Activated T-cell treated with anti-CD3 and anti-CD28 coated beads, Interleukin-2, amount 50 U/mL, for 4 hours (primary cell): ENCODE results near the gene SUPT3H. TPM values are rescaled to one million over a fixed set of nuclear protein-coding genes. Genes with fewer than 3 reads are reported as not detected.

Experiments
- ATAC-seq, 2 donors: fragments of 200-7000 bp; cut with Tn5 transposase; one replicate each; pipeline ENCODE4 v1.10.0; 2021
- DNase-seq: peaks from one replicate; pipeline ENCODE4 v3.0.0-alpha.2; 2020
- H3K27me3 Mint-ChIP-seq: one replicate; pipeline ENCODE4 v1.8.0; 2021; ENCODE audit warnings: low read depth, mixed read lengths
- H3K36me3 Mint-ChIP-seq: one replicate; pipeline ENCODE4 v1.8.0; 2022; ENCODE audit warnings: mixed read lengths; ENCODE audit not compliant: insufficient read depth
- H3K4me1 Mint-ChIP-seq: one replicate; pipeline ENCODE4 v1.8.0; 2021; ENCODE audit warnings: low read depth, mixed read lengths
- H3K4me3 Mint-ChIP-seq: one replicate; pipeline ENCODE4 v1.8.0; 2021; ENCODE audit warnings: mild to moderate bottlenecking, moderate library complexity, mixed read lengths
- H3K9me3 Mint-ChIP-seq: one replicate; pipeline ENCODE4 v1.8.0; 2021; ENCODE audit warnings: mixed read lengths
- total RNA-seq, 3 donors: library from RNA; stranded (reverse); gene quantifications; one replicate each; pipeline ENCODE4 v1.2.1, GENCODE V29; 2021

The SUPT3H gene
- total RNA-seq, 3 donors from 2014 or later = 14.1 to 15.7 (median 15.7) TPM

DNA sequence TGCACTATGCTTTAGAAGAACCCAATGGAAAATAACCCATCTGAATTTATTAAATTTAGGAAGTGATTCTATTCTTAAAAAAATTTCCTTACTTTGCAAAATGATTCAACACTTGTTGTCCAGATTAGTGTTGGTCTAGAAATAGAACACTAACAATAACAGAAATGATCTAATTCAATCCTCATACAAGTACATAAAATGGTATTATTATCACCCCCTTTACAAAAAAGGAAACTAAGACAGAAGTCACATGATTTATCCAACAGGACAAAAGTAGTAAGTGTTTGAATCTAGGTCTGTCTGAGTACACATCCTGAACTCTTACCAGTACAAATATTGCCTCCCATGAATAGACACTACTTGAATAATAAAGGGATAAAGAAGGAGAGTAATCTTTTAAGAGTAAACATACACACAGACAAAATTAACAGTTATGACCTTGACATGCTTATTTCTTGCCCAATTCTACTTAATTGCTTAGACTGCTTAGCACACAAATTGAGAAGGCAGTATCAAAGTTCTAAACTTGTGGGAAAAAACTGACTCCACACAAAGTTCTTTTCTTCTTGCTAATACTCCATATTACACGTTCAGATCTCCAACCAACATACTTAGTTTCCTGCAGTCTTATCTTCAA, 245.0 kb downstream of the SUPT3H start:
- Mint-ChIP-seq H3K27me3 (no peaks in the 10 kb centered on the region), H3K36me3 (peaks cover 7% of the 10 kb centered on the region), H3K4me3 (no peak overlapping the region), H3K9me3 (peaks cover 22% of the 10 kb centered on the region), H3K4me1 (peaks cover 3% of the 10 kb centered on the region)
- DNase-seq (no peak), ATAC-seq (no peak)

DNA sequence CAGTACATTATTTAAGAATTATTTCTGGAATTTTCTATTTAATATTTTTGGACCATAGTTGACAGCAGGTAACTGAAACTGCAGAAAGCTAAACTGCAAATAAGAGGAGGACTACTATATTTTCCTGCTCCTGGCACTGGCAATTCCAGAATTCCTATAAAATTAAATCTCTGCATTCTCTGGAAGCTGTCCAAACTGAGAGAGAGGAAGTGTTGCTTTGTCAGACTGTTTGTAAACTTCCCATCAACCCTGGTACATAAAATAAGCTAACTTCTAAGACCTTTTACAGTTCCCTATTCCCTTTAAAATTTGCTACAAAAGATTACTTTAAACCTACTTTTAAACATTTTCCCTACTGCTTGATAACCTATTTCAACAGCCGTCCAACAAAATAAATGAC, 245.7 kb downstream of the SUPT3H start:
- peaks cover 3% of the 10 kb centered on the region for H3K4me1 Mint-ChIP-seq
- H3K4me3 Mint-ChIP-seq = no peak overlapping the region
- DNase-seq = no peak
- H3K27me3 Mint-ChIP-seq = no peaks in the 10 kb centered on the region
- peaks cover 18% of the 10 kb centered on the region for H3K9me3 Mint-ChIP-seq
- peaks cover 7% of the 10 kb centered on the region for H3K36me3 Mint-ChIP-seq
- ATAC-seq = no peak

- Mint-ChIP-seq H3K36me3 (peaks cover 1% of the 10 kb centered on the region), H3K4me1 (peaks cover 3% of the 10 kb centered on the region), H3K4me3 (no peak overlapping the region), H3K9me3 (no peaks in the 10 kb centered on the region), H3K27me3 (no peaks in the 10 kb centered on the region)
- DNase-seq = no peak
- no peak for ATAC-seq
These were observed 248.7 kb downstream of the SUPT3H start for GRCh38 chr6:45129051-45129450.

DNA sequence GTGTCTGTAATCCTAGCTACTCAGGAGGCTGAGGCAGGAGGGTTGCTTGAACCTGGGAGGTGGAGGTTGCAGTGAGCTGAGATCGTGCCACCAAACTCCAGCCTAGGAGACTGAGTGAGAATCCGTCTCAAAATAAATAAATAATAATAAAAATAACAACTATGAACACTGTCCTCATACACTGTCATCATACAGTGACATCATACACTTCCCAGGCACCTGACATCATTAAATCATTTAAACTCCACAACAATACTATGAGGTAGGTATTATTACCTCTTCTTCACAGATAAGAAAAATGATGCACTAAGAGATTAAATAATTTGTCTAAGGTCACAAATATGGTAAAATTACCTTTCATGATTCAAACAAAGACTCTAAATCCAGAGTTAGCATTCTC, 250.5 kb downstream of the SUPT3H start:
- no peak for DNase-seq
- ATAC-seq = no peak
- no peaks in the 10 kb centered on the region for H3K4me1 Mint-ChIP-seq
- no peaks in the 10 kb centered on the region for H3K27me3 Mint-ChIP-seq
- H3K9me3 Mint-ChIP-seq = no peaks in the 10 kb centered on the region
- H3K36me3 Mint-ChIP-seq = peaks cover 1% of the 10 kb centered on the region
- H3K4me3 Mint-ChIP-seq = no peak overlapping the region

DNA sequence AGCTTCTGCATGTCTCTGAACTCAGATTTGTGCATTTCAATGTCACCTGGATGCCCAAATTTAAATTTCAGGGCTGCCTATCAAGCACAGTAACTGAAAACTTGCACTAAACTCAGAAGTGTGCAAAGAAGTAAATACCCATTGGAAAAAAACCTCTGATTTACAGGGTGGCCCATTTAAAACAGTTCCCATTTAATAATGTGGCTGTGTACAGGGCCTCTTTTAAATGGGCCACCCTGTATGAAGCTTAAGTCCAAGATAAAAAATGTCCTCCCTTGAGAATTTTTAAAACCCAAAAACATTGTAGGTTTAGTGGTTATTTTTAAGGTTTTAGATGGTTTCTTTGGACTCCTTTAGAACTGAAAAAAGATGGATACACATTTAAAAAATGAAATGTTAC, 251.7 kb downstream of the SUPT3H start:
- Mint-ChIP-seq H3K4me1 (no peaks in the 10 kb centered on the region), H3K36me3 (peaks cover 1% of the 10 kb centered on the region), H3K9me3 (no peaks in the 10 kb centered on the region), H3K27me3 (no peaks in the 10 kb centered on the region), H3K4me3 (no peak overlapping the region)
- no peak for DNase-seq
- ATAC-seq = no peak

DNA sequence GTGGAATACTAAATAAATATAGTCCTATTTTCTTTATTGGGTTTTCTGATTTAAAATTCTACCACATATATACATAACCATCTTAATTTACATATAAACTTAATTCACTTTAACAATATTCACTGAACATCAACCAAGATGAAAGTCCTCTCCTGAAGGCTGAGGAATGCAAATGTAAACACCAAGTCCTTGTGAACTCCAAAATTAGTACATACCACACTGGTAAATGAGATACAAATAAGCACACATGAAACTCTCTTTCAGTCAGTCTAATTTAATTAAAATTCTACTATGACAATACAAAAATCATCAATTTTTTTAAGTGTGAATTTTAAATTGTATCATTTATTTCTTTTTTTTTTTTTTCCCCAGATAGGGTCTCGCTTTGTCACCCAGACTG, 254.7 kb downstream of the SUPT3H start:
- no peak for DNase-seq
- no peak for ATAC-seq
- H3K9me3 Mint-ChIP-seq = no peaks in the 10 kb centered on the region
- no peak overlapping the region for H3K4me3 Mint-ChIP-seq
- H3K4me1 Mint-ChIP-seq = no peaks in the 10 kb centered on the region
- H3K36me3 Mint-ChIP-seq = peaks cover 1% of the 10 kb centered on the region
- no peaks in the 10 kb centered on the region for H3K27me3 Mint-ChIP-seq

DNA sequence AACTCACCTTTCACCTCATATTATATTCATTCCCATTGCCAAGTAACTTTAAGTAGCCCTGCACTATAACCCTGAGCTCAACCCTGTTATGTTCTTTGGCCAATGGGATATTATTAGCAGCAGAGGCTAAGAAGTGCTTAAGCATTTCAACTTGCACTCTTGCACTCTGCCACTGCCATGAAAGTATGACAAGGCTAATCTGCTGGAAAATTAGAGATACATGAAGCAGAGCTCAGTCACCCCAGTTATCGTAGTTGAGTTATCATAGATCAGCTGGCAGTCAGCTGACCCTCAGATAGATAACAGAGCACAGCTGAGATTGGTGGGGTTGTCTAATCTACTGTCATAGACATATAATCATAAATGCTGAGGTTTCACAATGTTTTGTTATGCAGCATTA, 259.0 kb downstream of the SUPT3H start:
- no peaks in the 10 kb centered on the region for H3K27me3 Mint-ChIP-seq
- DNase-seq (no peak), ATAC-seq (no peak)
- peaks cover 20% of the 10 kb centered on the region for H3K4me1 Mint-ChIP-seq
- no peak overlapping the region for H3K4me3 Mint-ChIP-seq
- H3K9me3 Mint-ChIP-seq = no peaks in the 10 kb centered on the region
- no peaks in the 10 kb centered on the region for H3K36me3 Mint-ChIP-seq

DNA sequence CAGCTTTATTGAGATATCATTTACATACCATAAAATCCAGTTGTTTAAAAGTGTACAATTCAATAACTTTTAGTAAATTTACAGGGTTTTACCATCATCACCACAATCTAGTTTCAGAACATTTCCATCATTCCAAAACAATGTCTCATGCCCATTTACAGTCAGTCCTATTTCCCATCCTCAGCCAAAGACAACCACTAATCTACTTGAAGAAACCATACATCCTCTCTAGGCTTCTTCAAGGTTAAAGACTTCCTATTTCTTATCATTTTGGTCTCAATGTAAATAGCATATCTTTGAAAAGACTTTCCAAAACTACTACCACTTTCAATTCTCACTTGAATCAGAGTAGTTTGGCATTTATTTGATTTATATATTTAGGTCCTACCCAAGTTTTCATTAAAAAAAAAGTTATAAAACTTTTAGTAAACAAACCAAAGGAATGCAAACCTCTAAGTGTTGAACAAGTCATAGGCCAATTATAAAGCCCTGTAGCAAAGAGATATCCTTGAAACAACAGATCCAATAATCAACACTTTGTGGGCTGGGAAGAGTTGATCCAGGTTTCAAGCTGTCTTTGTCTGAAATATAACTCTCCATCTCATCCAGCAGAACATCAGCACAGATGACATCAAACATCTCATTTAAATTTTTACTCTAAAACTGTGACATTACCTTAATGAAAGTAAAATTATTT, 260.9 kb downstream of the SUPT3H start:
- no peaks in the 10 kb centered on the region for H3K9me3 Mint-ChIP-seq
- no peaks in the 10 kb centered on the region for H3K36me3 Mint-ChIP-seq
- H3K4me3 Mint-ChIP-seq = peak overlapping the region; percentile 14
- no peak for DNase-seq
- peak; percentile 65 to 73 for ATAC-seq
- peaks cover 20% of the 10 kb centered on the region for H3K4me1 Mint-ChIP-seq
- no peaks in the 10 kb centered on the region for H3K27me3 Mint-ChIP-seq

DNA sequence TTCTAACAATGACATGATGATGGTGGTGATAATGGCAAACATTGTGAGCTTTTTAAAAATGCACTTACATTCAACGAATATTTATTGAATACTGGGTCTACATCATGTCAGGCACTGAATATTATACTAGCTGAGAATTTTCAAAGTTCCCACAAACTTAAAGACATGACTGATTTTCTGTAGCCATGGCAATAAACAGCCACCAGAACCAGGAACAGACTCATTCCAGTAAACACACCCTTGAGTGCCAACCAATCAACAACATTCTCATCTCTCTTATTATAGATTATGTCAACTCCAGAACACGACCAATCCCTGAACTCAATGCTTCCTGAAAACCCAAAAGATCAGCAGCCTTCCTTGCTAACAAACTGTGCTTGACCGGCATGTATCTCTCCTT, 262.0 kb downstream of the SUPT3H start:
- Mint-ChIP-seq H3K4me1 (peaks cover 20% of the 10 kb centered on the region), H3K27me3 (no peaks in the 10 kb centered on the region), H3K36me3 (no peaks in the 10 kb centered on the region), H3K4me3 (no peak overlapping the region), H3K9me3 (no peaks in the 10 kb centered on the region)
- peak in 1 of 2 donors; percentile 32 for ATAC-seq
- no peak for DNase-seq

DNA sequence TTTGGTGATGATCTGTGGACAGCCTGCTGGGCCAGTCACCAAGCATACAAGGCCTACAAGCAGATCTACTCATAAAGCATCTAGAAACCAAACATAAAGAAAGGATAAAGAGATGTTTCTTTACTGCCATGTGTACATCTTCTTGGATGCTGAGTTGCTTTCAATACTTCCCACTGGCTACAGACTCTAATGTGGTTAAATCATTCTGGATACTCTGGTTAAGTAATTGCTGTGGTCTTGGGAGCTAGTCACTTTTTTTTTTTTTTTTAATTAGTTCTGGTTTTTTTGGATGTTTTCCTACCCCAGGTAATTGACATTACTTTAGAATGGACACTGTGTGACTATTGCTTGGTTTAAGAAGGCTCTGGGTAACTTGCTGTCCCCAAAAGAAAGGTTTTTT, 265.0 kb downstream of the SUPT3H start:
- Mint-ChIP-seq H3K36me3 (no peaks in the 10 kb centered on the region), H3K4me3 (no peak overlapping the region)
- no peak for ATAC-seq

GRCh38 chr6:45109551-45109950, 268.2 kb downstream of the SUPT3H start:
- H3K27me3 Mint-ChIP-seq = no peaks in the 10 kb centered on the region
- DNase-seq (no peak), ATAC-seq (no peak)
- H3K36me3 Mint-ChIP-seq = no peaks in the 10 kb centered on the region
- peaks cover 7% of the 10 kb centered on the region for H3K4me1 Mint-ChIP-seq
- no peaks in the 10 kb centered on the region for H3K9me3 Mint-ChIP-seq
- no peak overlapping the region for H3K4me3 Mint-ChIP-seq

More for the DNA sequence above, 265.0 kb downstream of the SUPT3H start:
- Mint-ChIP-seq H3K27me3 (no peaks in the 10 kb centered on the region), H3K4me1 (peaks cover 27% of the 10 kb centered on the region), H3K9me3 (no peaks in the 10 kb centered on the region)
- no peak for DNase-seq

- Mint-ChIP-seq H3K4me1 (peaks cover 7% of the 10 kb centered on the region), H3K27me3 (no peaks in the 10 kb centered on the region), H3K4me3 (no peak overlapping the region), H3K9me3 (no peaks in the 10 kb centered on the region), H3K36me3 (no peaks in the 10 kb centered on the region)
- DNase-seq = no peak
- peak in 1 of 2 donors; percentile 41 for ATAC-seq
These were observed 272.4 kb downstream of the SUPT3H start for GRCh38 chr6:45105170-45105820.

- Mint-ChIP-seq H3K27me3 (no peaks in the 10 kb centered on the region), H3K4me3 (no peak overlapping the region), H3K9me3 (no peaks in the 10 kb centered on the region), H3K4me1 (peaks cover 3% of the 10 kb centered on the region), H3K36me3 (no peaks in the 10 kb centered on the region)
- no peak for DNase-seq
- no peak for ATAC-seq
These were observed 273.3 kb downstream of the SUPT3H start for GRCh38 chr6:45104429-45104828.

- Mint-ChIP-seq H3K36me3 (peaks cover 7% of the 10 kb centered on the region), H3K4me1 (no peaks in the 10 kb centered on the region), H3K9me3 (no peaks in the 10 kb centered on the region), H3K4me3 (no peak overlapping the region), H3K27me3 (no peaks in the 10 kb centered on the region)
- no peak for ATAC-seq
- no peak for DNase-seq
These were observed 279.5 kb downstream of the SUPT3H start for GRCh38 chr6:45098256-45098655.

- DNase-seq (no peak), ATAC-seq (no peak)
- no peaks in the 10 kb centered on the region for H3K4me1 Mint-ChIP-seq
- H3K9me3 Mint-ChIP-seq = no peaks in the 10 kb centered on the region
- H3K27me3 Mint-ChIP-seq = no peaks in the 10 kb centered on the region
- H3K4me3 Mint-ChIP-seq = no peak overlapping the region
- H3K36me3 Mint-ChIP-seq = peaks cover 7% of the 10 kb centered on the region
These were observed 282.9 kb downstream of the SUPT3H start for GRCh38 chr6:45094831-45095230.
